ENCODE data around the gene COL4A2. TPM values are rescaled to one million over a fixed set of nuclear protein-coding genes. Genes with fewer than 3 reads are reported as not detected.

Gene COL4A2
- polyA plus RNA-seq, 1 donor (not counting 4 experiments of a cell fraction or from before 2014, with no cell fraction given), result 30.7 TPM

GRCh38 chr13:110414283-110414682, 107.2 kb downstream of the COL4A2 start:
- no peaks in the 10 kb centered on the region for H3K9me3 ChIP-seq (ENCODE audit: control insufficient read depth, low read depth, low read length)
- no peak overlapping the region for H3K27ac ChIP-seq (ENCODE audit: control insufficient read depth, insufficient read depth, low read length)
- no peak overlapping the region for H3K4me2 ChIP-seq (ENCODE audit: control insufficient read depth, extremely low read depth, insufficient read depth, low read depth, low read length)
- peaks cover 25% of the 10 kb centered on the region for H3K4me1 ChIP-seq (ENCODE audit: control insufficient read depth, extremely low read depth, insufficient read depth, low read length)
- FAIRE-seq (no peak), DNase-seq (ENCODE audit: low read depth, low spot score) (no peak)
- peaks cover 8% of the 10 kb centered on the region for H3K79me2 ChIP-seq (ENCODE audit: control insufficient read depth, insufficient read depth, low read length)
- H3K27me3 ChIP-seq (ENCODE audit: control insufficient read depth, extremely low read depth, insufficient read depth, low read length), result no peaks in the 10 kb centered on the region
- H3K9ac ChIP-seq (ENCODE audit: control insufficient read depth, extremely low read depth, insufficient read depth, low read length), result no peak overlapping the region
- TF ChIP-seq CTCF (optimal IDR thresholded peaks at IDR 0.05 in 1 of 3, IDR thresholded peaks at IDR 0.05 in 1 of 3, conservative IDR thresholded peaks at IDR 0.05 in 1 of 3; ENCODE audit: extremely low read depth in 1 of 3, insufficient read depth in 2 of 3, low read length in 3 of 3), result no peak
- no peak for TF ChIP-seq EZH2 (IDR thresholded peaks at IDR 0.05; ENCODE audit: low read length)
- no peaks in the 10 kb centered on the region for H4K20me1 ChIP-seq (ENCODE audit: control insufficient read depth, extremely low read depth, insufficient read depth, low read length)
- no peaks in the 10 kb centered on the region for H3K9me1 ChIP-seq (ENCODE audit: control insufficient read depth, extremely low read depth, insufficient read depth, low read length)
- H3K36me3 ChIP-seq (ENCODE audit: control insufficient read depth in 2 of 2, extremely low read depth in 1 of 2, insufficient read depth in 2 of 2, low read length in 2 of 2), result peaks cover 0 to 15% of the 10 kb centered on the region in 2 experiments
- dilution Hi-C loops (cut with MboI; ENCODE audit: extremely low pct_ligation_motif_present, low sequenced_read_pairs), result no loop called here
- no peak overlapping the region for H3K4me3 ChIP-seq (ENCODE audit: control insufficient read depth in 2 of 3, extremely low read depth in 1 of 3, insufficient read depth in 2 of 3, low read depth in 1 of 3, low read length in 3 of 3)
- no peak overlapping the region for H2AFZ ChIP-seq (ENCODE audit: control insufficient read depth, low read length)

DNA sequence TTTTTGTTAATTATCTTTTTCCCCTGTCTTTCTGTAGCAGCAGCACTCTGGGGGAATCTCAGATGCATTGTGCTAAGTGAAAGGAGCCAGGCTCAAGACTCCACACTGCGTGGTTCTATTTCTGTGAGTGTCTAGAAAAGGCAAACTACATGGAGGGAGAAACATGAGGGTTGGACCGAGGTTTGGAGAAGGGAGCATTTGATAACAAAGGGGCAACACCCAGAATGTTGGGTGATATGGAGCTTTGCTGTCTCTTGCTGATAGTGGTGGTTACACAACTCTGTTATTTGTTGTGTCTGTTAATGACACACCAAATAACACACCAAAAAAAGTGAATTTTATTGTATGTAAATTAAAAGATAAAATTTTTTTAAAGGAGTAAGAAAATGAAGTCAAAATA, 107.8 kb downstream of the COL4A2 start:
- no peak for TF ChIP-seq CTCF (optimal IDR thresholded peaks at IDR 0.05 in 1 of 3, IDR thresholded peaks at IDR 0.05 in 1 of 3, conservative IDR thresholded peaks at IDR 0.05 in 1 of 3; ENCODE audit: extremely low read depth in 1 of 3, insufficient read depth in 2 of 3, low read length in 3 of 3)
- TF ChIP-seq EZH2 (IDR thresholded peaks at IDR 0.05; ENCODE audit: low read length), result no peak
- Histone ChIP-seq H2AFZ (ENCODE audit: control insufficient read depth, low read length) (no peak overlapping the region), H3K9me3 (ENCODE audit: control insufficient read depth, low read depth, low read length) (no peaks in the 10 kb centered on the region), H3K4me1 (ENCODE audit: control insufficient read depth, extremely low read depth, insufficient read depth, low read length) (peaks cover 26% of the 10 kb centered on the region), H4K20me1 (ENCODE audit: control insufficient read depth, extremely low read depth, insufficient read depth, low read length) (no peaks in the 10 kb centered on the region), H3K9ac (ENCODE audit: control insufficient read depth, extremely low read depth, insufficient read depth, low read length) (no peak overlapping the region), H3K36me3 (ENCODE audit: control insufficient read depth in 2 of 2, extremely low read depth in 1 of 2, insufficient read depth in 2 of 2, low read length in 2 of 2) (peaks cover 0 to 15% of the 10 kb centered on the region in 2 experiments), H3K27ac (ENCODE audit: control insufficient read depth, insufficient read depth, low read length) (no peak overlapping the region), H3K4me2 (ENCODE audit: control insufficient read depth, extremely low read depth, insufficient read depth, low read depth, low read length) (no peak overlapping the region), H3K79me2 (ENCODE audit: control insufficient read depth, insufficient read depth, low read length) (peaks cover 8% of the 10 kb centered on the region), H3K27me3 (ENCODE audit: control insufficient read depth, extremely low read depth, insufficient read depth, low read length) (no peaks in the 10 kb centered on the region), H3K4me3 (ENCODE audit: control insufficient read depth in 2 of 3, extremely low read depth in 1 of 3, insufficient read depth in 2 of 3, low read depth in 1 of 3, low read length in 3 of 3) (no peak overlapping the region), H3K9me1 (ENCODE audit: control insufficient read depth, extremely low read depth, insufficient read depth, low read length) (no peaks in the 10 kb centered on the region)
- no peak for DNase-seq (ENCODE audit: low read depth, low spot score)
- FAIRE-seq, result no peak
- dilution Hi-C loops (cut with MboI; ENCODE audit: extremely low pct_ligation_motif_present, low sequenced_read_pairs), result no loop called here

Measured in keratinocyte (primary cell).